Thyroid gland (tissue), 4 donors: ENCODE results near the gene CCDC88C.

Experiments
- CTCF ChIP-seq, 6 experiments: fragments of 200-600 bp in 3 of 6; fragments of 450-650 bp in 3 of 6; sonication (generic) in 3 of 6; IDR thresholded peaks; one replicate each; pipeline ENCODE4 v1.5.1; 2016 to 2019; ENCODE audit warnings: antibody characterized with exemption in 6 of 6, mild to moderate bottlenecking in 2 of 6, inconsistent platforms in 1 of 6, moderate library complexity in 1 of 6
- POLR2A ChIP-seq, 2 donors: fragments of 450-650 bp; IDR thresholded peaks; one replicate each; pipeline ENCODE4 v1.6.1; 2017; ENCODE audit warnings: antibody characterized with exemption in 2 of 2, mild to moderate bottlenecking in 2 of 2, moderate library complexity in 1 of 2

- TF ChIP-seq CTCF (IDR thresholded peaks at IDR 0.05) (no peak), POLR2A (IDR thresholded peaks at IDR 0.05) (no peak)
These were observed 44.7 kb downstream of the CCDC88C start for GRCh38 chr14:91372671-91373495.
